GM23248 (cell line): ENCODE data around the gene MPZL2. TPM values are rescaled to one million over a fixed set of nuclear protein-coding genes. Genes with fewer than 3 reads are reported as not detected.

ENCODE experiments used
- DNase-seq: peaks from one replicate; pipeline ENCODE4 v3.0.0-alpha.2; 2015
- H2AFZ ChIP-seq: fragments of 200-600 bp; sonication (generic); 2 replicates; pipeline ENCODE4 v1.6.1; 2016; ENCODE audit warnings: antibody characterized with exemption
- H3F3A ChIP-seq: fragments of 200-600 bp; sonication (generic); 2 replicates; pipeline ENCODE4 v1.6.1; 2016; ENCODE audit warnings: mild to moderate bottlenecking, antibody characterized with exemption, mixed run types; ENCODE audit not compliant: insufficient read depth
- H3K27ac ChIP-seq: fragments of 200-600 bp; sonication (generic); 2 replicates; pipeline ENCODE4 v1.5.1; 2016; ENCODE audit warnings: mild to moderate bottlenecking
- H3K27me3 ChIP-seq: fragments of 200-600 bp; sonication (generic); replicated peaks from 2 replicates; pipeline ENCODE4 v1.6.1; 2016; ENCODE audit warnings: mild to moderate bottlenecking; ENCODE audit not compliant: insufficient read depth
- H3K36me3 ChIP-seq: fragments of 200-600 bp; sonication (generic); 2 replicates; pipeline ENCODE4 v1.6.1; 2016; ENCODE audit warnings: low read depth, mild to moderate bottlenecking
- H3K4me1 ChIP-seq: fragments of 200-600 bp; sonication (generic); 2 replicates; pipeline ENCODE4 v1.6.1; 2016; ENCODE audit warnings: mild to moderate bottlenecking; ENCODE audit not compliant: insufficient read depth
- H3K4me2 ChIP-seq: fragments of 200-600 bp; sonication (generic); one replicate; pipeline ENCODE4 v1.6.1; 2016; ENCODE audit warnings: mild to moderate bottlenecking; ENCODE audit not compliant: unreplicated experiment
- H3K4me3 ChIP-seq: fragments of 200-600 bp; sonication (generic); 2 replicates; pipeline ENCODE4 v1.5.1; 2016; ENCODE audit warnings: mild to moderate bottlenecking
- H3K79me2 ChIP-seq: fragments of 200-600 bp; sonication (generic); 2 replicates; pipeline ENCODE4 v1.6.1; 2016; ENCODE audit warnings: mild to moderate bottlenecking; ENCODE audit not compliant: insufficient read depth
- H3K9ac ChIP-seq: fragments of 200-600 bp; sonication (generic); 2 replicates; pipeline ENCODE4 v1.6.1; 2016; ENCODE audit warnings: mild to moderate bottlenecking
- H3K9me2 ChIP-seq: fragments of 200-600 bp; sonication (generic); 2 replicates; pipeline ENCODE4 v1.6.1; 2016; ENCODE audit warnings: mixed run types, mild to moderate bottlenecking, moderate library complexity; ENCODE audit not compliant: insufficient read depth
- H3K9me3 ChIP-seq: fragments of 200-600 bp; sonication (generic); one replicate; pipeline ENCODE4 v1.6.1; 2017; ENCODE audit warnings: low read depth
- H4K20me1 ChIP-seq: fragments of 200-600 bp; sonication (generic); 2 replicates; pipeline ENCODE4 v1.6.0; 2016; ENCODE audit not compliant: insufficient read depth
- EZH2 ChIP-seq: fragments of 200-600 bp; sonication (generic); IDR thresholded peaks from 2 replicates; pipeline ENCODE4 v1.6.1; 2018; ENCODE audit warnings: antibody characterized with exemption, mild to moderate bottlenecking; ENCODE audit not compliant: insufficient read depth, poor library complexity, severe bottlenecking
- EZH2phosphoT487 ChIP-seq: fragments of 200-600 bp; sonication (generic); IDR thresholded peaks from 2 replicates; pipeline ENCODE4 v1.6.1; 2018; ENCODE audit warnings: antibody characterized with exemption, moderate library complexity, mild to moderate bottlenecking, low read depth; ENCODE audit not compliant: insufficient read depth
- WGBS, 2 experiments: methylation state at CpG; one replicate each; pipeline ENCODE4 v1.1.6; 2015 to 2017; ENCODE audit warnings: low lambda C conversion rate in 2 of 2, low coverage in 1 of 2; ENCODE audit errors: missing lambda C conversion rate in 2 of 2; 5-methylcytosine and 5-hydroxymethylcytosine counted together
- in situ Hi-C: fragments of 300-500 bp; cut with MboI; formaldehyde crosslinking; loops from 2 replicates; pipeline ENCODE4 v1.15.0; 2020
- polyA plus RNA-seq: library from polyadenylated mRNA; unstranded; fragments of >200 nt; fragmentation: Nextera tagmentation; extraction: Ambion mirVana; gene quantifications from 2 replicates; pipeline ENCODE4 v1.2.1, GENCODE V29; 2016
- total RNA-seq: library from RNA; depleted of rRNA; stranded (reverse); fragments of >200 nt; shearing (Covaris generic); gene quantifications from 2 replicates; pipeline ENCODE4 v1.2.3, GENCODE V29; 2014

MPZL2 gene
- total and polyA plus RNA-seq, 2 experiments from 2014 or later = not detected

DNA sequence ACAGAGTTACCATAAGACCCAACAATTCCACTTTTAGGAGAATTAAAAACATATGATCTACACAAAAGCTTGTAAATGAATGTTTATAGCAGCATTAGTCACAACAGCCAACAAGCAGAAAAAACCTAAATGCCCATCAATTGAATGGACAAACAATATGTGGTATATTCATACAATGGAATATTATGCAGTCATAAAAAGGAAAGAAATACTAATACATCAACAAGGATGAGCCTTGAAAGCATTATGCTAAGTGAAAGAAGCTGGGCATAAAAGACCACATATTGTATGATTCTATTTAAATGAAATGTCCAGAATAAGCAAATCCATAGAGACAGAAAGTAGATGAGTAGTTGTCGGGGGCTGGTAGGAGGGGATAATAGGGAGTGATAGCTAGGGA lies 5.0 kb downstream of the MPZL2 start:
- Histone ChIP-seq H4K20me1 (no peaks in the 10 kb centered on the region), H3K4me2 (no peak overlapping the region), H3F3A (no peaks in the 10 kb centered on the region), H3K27ac (no peak overlapping the region), H3K4me1 (no peaks in the 10 kb centered on the region), H3K36me3 (no peaks in the 10 kb centered on the region), H3K9ac (no peak overlapping the region), H3K4me3 (no peak overlapping the region), H3K9me2 (no peaks in the 10 kb centered on the region), H3K27me3 (peaks cover 17% of the 10 kb centered on the region), H2AFZ (no peak overlapping the region), H3K9me3 (no peaks in the 10 kb centered on the region), H3K79me2 (no peaks in the 10 kb centered on the region)
- 85 to 96% methylated on average over 1 of the region's 1 CpG for WGBS, 2 experiments
- no peak for DNase-seq
- in situ Hi-C loops = no loop called here
- TF ChIP-seq EZH2phosphoT487 = no peak
- no peak for TF ChIP-seq EZH2

DNA sequence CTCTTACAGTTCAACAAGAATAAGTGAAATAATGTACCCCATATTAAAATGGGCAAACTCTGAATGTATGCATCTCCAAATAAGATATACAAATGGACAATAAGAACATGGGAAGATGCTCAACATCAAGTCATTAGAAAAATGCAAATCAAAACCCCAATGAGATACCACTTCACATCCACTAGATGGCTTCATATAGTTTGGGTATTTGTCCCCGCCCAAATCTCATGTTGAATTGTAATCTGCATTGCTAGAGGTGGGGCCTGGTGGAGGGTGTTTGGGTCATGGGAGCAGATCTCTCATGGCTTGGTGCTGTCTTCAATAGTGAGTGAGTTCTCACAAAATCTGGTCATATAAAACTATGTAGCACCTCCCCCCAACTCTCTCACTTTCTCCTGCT lies 5.7 kb downstream of the MPZL2 start:
- Histone ChIP-seq H3K9me3 (no peaks in the 10 kb centered on the region), H3K4me1 (no peaks in the 10 kb centered on the region), H3K79me2 (no peaks in the 10 kb centered on the region), H3K9me2 (no peaks in the 10 kb centered on the region), H3K27me3 (peaks cover 9% of the 10 kb centered on the region), H2AFZ (no peak overlapping the region), H3F3A (no peaks in the 10 kb centered on the region), H3K4me2 (no peak overlapping the region), H3K4me3 (no peak overlapping the region), H3K9ac (no peak overlapping the region), H4K20me1 (no peaks in the 10 kb centered on the region), H3K36me3 (no peaks in the 10 kb centered on the region), H3K27ac (no peak overlapping the region)
- in situ Hi-C loops = no loop called here
- TF ChIP-seq EZH2 (no peak), EZH2phosphoT487 (no peak)
- no peak for DNase-seq
- WGBS, 2 experiments = 0% methylated on average over 1 of the region's 1 CpG

DNA sequence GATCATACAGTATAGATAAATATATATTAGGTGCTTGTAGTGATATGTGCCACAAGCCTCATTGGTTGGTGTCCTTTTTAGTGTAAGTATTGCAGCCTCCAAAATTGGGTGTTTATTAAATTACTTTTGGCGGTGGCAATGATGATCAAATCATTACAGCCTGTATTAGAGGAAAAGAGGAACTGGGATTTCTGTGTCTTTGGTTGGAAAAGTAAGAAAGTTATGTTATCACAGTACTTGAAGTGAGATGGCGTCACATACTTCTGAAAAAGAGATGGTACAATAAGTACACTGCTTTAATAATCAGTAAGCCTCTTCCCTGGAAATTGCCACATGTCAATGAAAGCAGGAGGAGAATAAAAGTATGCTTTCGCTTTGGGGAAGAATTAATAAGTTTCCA lies 11.4 kb downstream of the MPZL2 start:
- no peak for TF ChIP-seq EZH2phosphoT487
- no peak for TF ChIP-seq EZH2
- no peak overlapping the region for H3K9ac ChIP-seq
- WGBS, 2 experiments = 80 to 87% methylated on average over 3 of the region's 3 CpGs
- H3K9me2 ChIP-seq = no peaks in the 10 kb centered on the region
- in situ Hi-C loops = no loop called here
- no peak overlapping the region for H3K27ac ChIP-seq
- peak overlapping the region; percentile 78 for H3K4me3 ChIP-seq
- peak overlapping the region; percentile 63 for H3K4me2 ChIP-seq
- 0 out of 2 replicates have a peak, but pooled peaks cover 3% of the 10 kb centered on the region for H3K27me3 ChIP-seq
- peak overlapping the region; percentile 92 for H2AFZ ChIP-seq
- no peaks in the 10 kb centered on the region for H3K36me3 ChIP-seq
- DNase-seq = no peak
- H3K9me3 ChIP-seq = no peaks in the 10 kb centered on the region
- no peaks in the 10 kb centered on the region for H3F3A ChIP-seq
- no peaks in the 10 kb centered on the region for H3K79me2 ChIP-seq
- 0 out of 2 replicates have a peak, but pooled peaks cover 3% of the 10 kb centered on the region for H3K4me1 ChIP-seq
- H4K20me1 ChIP-seq = no peaks in the 10 kb centered on the region

DNA sequence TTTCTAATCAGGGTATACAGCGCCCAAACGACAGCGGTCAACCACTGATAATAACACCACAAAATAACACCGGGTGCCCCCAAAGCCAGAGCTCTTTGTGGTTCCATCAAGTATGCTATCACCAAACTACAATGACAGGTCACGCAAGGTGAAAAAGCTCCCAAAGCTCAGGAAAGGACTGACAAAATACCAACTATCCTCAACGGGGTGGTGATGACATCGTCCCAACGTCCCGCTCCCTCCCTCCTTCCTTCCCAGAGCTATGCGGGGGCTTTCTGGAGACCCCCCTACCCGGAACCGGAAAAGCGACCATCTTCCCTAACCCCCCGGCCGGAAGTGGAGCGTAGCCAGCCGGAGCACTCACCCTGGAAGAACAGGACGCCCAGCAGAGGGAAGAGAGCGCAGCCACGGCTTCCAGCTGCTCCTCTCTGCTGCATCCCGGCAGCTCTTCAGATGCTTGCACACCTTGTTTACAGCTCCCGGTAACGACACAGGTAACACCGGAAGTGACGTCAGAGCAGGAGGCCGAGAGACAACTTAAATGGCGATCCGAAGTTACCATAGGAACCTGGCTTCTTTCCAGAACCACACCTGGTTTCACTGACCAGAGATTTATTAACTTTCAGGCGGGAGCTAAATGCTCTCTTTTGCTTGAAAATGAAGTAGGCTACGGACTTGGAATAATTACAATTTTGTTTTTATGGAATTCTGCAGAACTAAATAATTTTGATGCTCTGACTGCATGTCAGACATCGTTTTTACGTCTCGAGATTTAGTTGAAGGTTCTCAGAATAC lies 12.0 kb downstream of the MPZL2 start, which contains the start of gene MPZL3:
MPZL3 (minus strand) TSS at position 508 of the 795 bp plus-strand sequence; CDS start at position 437, 71 bp downstream.
- peak within 1 kb of the TSS; percentile 78 for H3K4me3 ChIP-seq
- H3K4me1 ChIP-seq = 0 out of 2 replicates have a peak, but pooled peaks cover 3% of the 10 kb centered on the region
- no peaks in the 10 kb centered on the region for H3F3A ChIP-seq
- no peaks in the 10 kb centered on the region for H4K20me1 ChIP-seq
- no peaks in the 10 kb centered on the region for H3K9me3 ChIP-seq
- no peaks in the 10 kb centered on the region for H3K36me3 ChIP-seq
- peak within 1 kb of the TSS; percentile 63 for H3K4me2 ChIP-seq
- TF ChIP-seq EZH2 (no peak), EZH2phosphoT487 (no peak)
- WGBS, 2 experiments = 5 to 6% methylated on average over 33 of the region's 33 CpGs
- no peaks in the 10 kb centered on the region for H3K79me2 ChIP-seq
- H2AFZ ChIP-seq = peak within 1 kb of the TSS; percentile 92
- H3K27me3 ChIP-seq = no peaks in the 10 kb centered on the region
- H3K9ac ChIP-seq = peak within 1 kb of the TSS; percentile 35; the same call in 1 of the 2 replicates
- DNase-seq = peak; percentile 59
- in situ Hi-C loops = no loop called here
- H3K27ac ChIP-seq = no peak within 1 kb of the TSS
- no peaks in the 10 kb centered on the region for H3K9me2 ChIP-seq
